GM12865 (cell line): Measurements from ENCODE around the gene CECR2.

ENCODE experiments used
- DNase-seq: peaks from one replicate; pipeline ENCODE4 v3.0.0; 2010; ENCODE audit warnings: low read depth
- H3K4me3 ChIP-seq: 2 replicates; pipeline ENCODE4 v1.5.1; 2011; ENCODE audit warnings: mild to moderate bottlenecking, low read depth, low read length, control low read depth
- TF ChIP-seq, protein P1 (sequence below): IDR thresholded peaks from 2 replicates; pipeline ENCODE4 v1.5.1; 2011; ENCODE audit warnings: low read length, control low read depth, low read depth, inconsistent platforms; ENCODE audit not compliant: insufficient read depth; ENCODE audit errors: missing control alignments

Gene CECR2

DNA sequence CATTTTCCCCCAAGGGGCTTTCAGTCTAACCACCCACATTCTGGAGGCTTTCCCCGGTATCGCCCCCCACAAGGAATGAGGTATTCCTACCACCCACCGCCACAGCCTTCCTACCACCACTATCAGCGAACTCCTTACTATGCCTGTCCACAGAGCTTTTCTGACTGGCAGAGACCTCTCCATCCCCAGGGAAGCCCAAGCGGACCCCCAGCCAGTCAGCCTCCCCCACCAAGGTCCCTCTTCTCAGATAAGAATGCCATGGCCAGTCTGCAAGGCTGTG is 179.4 kb downstream of the CECR2 start:
- no peak for DNase-seq
- no peak overlapping the region for H3K4me3 ChIP-seq
- TF ChIP-seq, protein P1, sequence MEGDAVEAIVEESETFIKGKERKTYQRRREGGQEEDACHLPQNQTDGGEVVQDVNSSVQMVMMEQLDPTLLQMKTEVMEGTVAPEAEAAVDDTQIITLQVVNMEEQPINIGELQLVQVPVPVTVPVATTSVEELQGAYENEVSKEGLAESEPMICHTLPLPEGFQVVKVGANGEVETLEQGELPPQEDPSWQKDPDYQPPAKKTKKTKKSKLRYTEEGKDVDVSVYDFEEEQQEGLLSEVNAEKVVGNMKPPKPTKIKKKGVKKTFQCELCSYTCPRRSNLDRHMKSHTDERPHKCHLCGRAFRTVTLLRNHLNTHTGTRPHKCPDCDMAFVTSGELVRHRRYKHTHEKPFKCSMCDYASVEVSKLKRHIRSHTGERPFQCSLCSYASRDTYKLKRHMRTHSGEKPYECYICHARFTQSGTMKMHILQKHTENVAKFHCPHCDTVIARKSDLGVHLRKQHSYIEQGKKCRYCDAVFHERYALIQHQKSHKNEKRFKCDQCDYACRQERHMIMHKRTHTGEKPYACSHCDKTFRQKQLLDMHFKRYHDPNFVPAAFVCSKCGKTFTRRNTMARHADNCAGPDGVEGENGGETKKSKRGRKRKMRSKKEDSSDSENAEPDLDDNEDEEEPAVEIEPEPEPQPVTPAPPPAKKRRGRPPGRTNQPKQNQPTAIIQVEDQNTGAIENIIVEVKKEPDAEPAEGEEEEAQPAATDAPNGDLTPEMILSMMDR: no peak

GRCh38 chr22:17549183-17549582 is 179.9 kb downstream of the CECR2 start:
- no peak overlapping the region for H3K4me3 ChIP-seq
- TF ChIP-seq, protein P1: no peak
- DNase-seq: no peak

- DNase-seq: no peak
- TF ChIP-seq, protein P1: no peak
- H3K4me3 ChIP-seq: no peak overlapping the region
These were observed 180.4 kb downstream of the CECR2 start for GRCh38 chr22:17549655-17550054.

- TF ChIP-seq, protein P1: no peak
- H3K4me3 ChIP-seq: no peak overlapping the region
- DNase-seq: no peak
These were observed 183.5 kb downstream of the CECR2 start for GRCh38 chr22:17552737-17553136.

DNA sequence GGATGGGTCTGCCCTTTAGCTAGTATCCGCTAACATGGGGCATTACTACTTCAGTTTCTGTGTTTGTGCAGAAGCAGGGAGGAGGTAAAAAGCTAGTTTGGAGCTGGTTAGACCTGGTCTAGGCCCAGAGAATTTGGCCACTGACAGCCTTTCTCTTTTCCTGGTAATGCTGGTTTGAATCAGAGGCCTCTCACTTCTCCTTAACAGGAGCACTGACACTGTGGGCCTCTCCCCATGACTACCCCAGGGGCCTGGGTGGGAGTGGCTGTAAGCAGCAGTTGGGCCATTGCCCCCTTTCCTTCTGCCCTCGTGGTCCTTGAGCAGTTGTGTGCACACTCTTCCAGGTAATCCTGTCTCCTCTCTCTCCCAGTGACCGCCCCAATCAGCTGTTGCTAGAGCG is 185.6 kb downstream of the CECR2 start:
- no peak for DNase-seq
- TF ChIP-seq, protein P1: no peak
- H3K4me3 ChIP-seq: no peak overlapping the region

- DNase-seq: no peak
- H3K4me3 ChIP-seq: no peak overlapping the region
- TF ChIP-seq, protein P1: no peak
These were observed 189.9 kb downstream of the CECR2 start for GRCh38 chr22:17559188-17559587.

DNA sequence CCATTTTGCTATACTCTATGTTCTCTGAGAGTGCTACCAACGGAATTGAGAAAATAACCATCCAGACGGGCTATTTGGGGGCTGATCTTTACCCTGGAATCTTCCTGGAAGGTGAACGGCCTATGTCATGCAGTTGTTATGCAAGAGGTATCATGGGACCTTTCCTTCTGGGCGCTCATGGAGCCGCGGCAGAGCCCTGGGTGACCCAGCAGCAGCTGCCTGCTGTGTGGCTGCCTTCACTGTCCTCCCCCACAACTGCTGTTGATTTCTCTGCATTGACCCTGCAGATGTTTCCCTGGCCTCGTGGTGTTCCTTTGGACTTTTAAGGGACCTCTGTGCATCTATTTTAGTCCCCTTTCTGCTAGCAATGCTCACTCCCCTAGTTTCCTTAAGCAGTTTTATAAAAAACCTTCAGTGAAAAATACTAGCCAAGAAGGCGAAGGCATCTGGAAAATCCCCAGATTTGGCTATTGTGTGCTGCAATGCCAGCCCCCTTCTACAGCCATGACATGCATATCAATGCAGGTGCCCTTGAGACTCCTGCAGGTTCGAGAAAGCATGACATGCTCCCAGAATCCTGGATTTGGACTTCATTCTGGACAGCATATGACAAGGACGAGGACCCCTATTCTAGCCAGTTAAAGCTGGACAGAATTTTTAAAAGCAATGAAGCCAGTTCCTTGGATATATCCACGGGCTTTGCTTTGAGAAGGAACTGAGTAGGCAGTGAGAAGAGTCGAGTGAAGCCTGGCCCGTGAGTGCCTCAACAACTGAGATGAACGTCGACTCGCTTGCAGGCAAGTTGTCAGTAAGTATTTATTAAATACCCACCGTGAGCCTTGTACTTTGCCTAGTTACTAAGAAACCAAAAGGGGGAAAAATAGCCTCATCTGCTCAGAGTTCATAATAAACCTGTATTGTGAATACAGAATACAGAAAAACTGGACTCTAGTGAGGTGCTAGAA is 193.9 kb downstream of the CECR2 start, which contains the start of gene SLC25A18:
Gene SLC25A18, plus strand, starts transcription at position 593 of the 965 bp plus-strand sequence. CDS start 16,447 bp downstream, outside the sequence.
- DNase-seq: no peak
- no peak within 1 kb of the TSS for H3K4me3 ChIP-seq
- TF ChIP-seq, protein P1: no peak
